SK-N-SH (cell line): ENCODE measurements around the gene IRF3. TPM values are rescaled to one million over a fixed set of nuclear protein-coding genes. Genes with fewer than 3 reads are reported as not detected.
A peak's percentile ranks its signal among the peaks of the same experiment; 100 is the strongest.

ENCODE experiments used
- CTCF ChIA-PET: fragments of 300-600, 350-600 bp; formaldehyde crosslinking; extraction: SDS; loops from one replicate; lab custom pipeline; 2021; lab: Yijun Ruan, JAX
- POLR2A ChIA-PET: fragments of 350-600 bp; sonication (Branson Sonifier 250); formaldehyde crosslinking; extraction: SDS; loops from one replicate; lab custom pipeline; 2020; ENCODE audit warnings: antibody characterized with exemption, inconsistent platforms; lab: Yijun Ruan, JAX
- DNase-seq: peaks from one replicate; pipeline ENCODE4 v3.0.0; 2012
- H2AFZ ChIP-seq: fragments of 200-600 bp; sonication (generic); 2 replicates; pipeline ENCODE4 v1.8.1; 2016; ENCODE audit warnings: antibody characterized with exemption, mild to moderate bottlenecking, low read depth
- H3F3A ChIP-seq: fragments of 200-600 bp; sonication (generic); replicated peaks from 2 replicates; pipeline ENCODE3; 2016; ENCODE audit warnings: antibody characterized with exemption, mild to moderate bottlenecking; ENCODE audit not compliant: insufficient read depth
- H3K27ac ChIP-seq, 2 experiments: fragments of 200-500 bp in 1 of 2; fragments of 200-600 bp in 1 of 2; sonication (Bioruptor generic) in 1 of 2; sonication (generic), shearing (Covaris generic) in 1 of 2; 2 replicates each; pipeline versions ENCODE4 v1.5.1 to v1.6.1; 2014 to 2016; ENCODE audit warnings: low read depth in 2 of 2, inconsistent platforms in 1 of 2, low read length in 1 of 2, mild to moderate bottlenecking in 1 of 2, mixed read lengths in 1 of 2
- H3K27me3 ChIP-seq: fragments of 200-600 bp; sonication (generic), shearing (Covaris generic); 2 replicates; pipeline ENCODE4 v1.6.1; 2016; ENCODE audit warnings: mixed run types; ENCODE audit not compliant: insufficient read depth
- H3K36me3 ChIP-seq, 2 experiments: fragments of 200-500 bp in 1 of 2; fragments of 200-600 bp in 1 of 2; sonication (Bioruptor generic) in 1 of 2; sonication (generic) in 1 of 2; replicated peaks in 1 of 2; 2 replicates each; pipeline versions ENCODE3 to v1.5.1; 2014 to 2016; ENCODE audit warnings: low read length in 1 of 2, mild to moderate bottlenecking in 1 of 2; ENCODE audit not compliant: insufficient read depth in 2 of 2, control insufficient read depth in 1 of 2
- H3K4me1 ChIP-seq, 2 experiments: fragments of 200-500 bp in 1 of 2; fragments of 200-600 bp in 1 of 2; sonication (Bioruptor generic) in 1 of 2; sonication (generic), shearing (Covaris generic) in 1 of 2; 2 replicates each; pipeline versions ENCODE4 v1.5.1 to v1.6.1; 2014 to 2016; ENCODE audit warnings: low read depth in 1 of 2, low read length in 1 of 2, mixed run types in 1 of 2; ENCODE audit not compliant: insufficient read depth in 2 of 2, control insufficient read depth in 1 of 2
- H3K4me2 ChIP-seq: fragments of 200-600 bp; sonication (generic), shearing (Covaris generic); 2 replicates; pipeline ENCODE4 v1.6.1; 2017; ENCODE audit warnings: mixed run types
- H3K4me3 ChIP-seq, 2 experiments: fragments of 200-500 bp in 1 of 2; fragments of 200-600 bp in 1 of 2; sonication (Bioruptor generic) in 1 of 2; sonication (generic), shearing (Covaris generic) in 1 of 2; 2 replicates each; pipeline versions ENCODE4 v1.5.1 to v1.8.1; 2014 to 2016; ENCODE audit warnings: low read depth in 2 of 2, inconsistent platforms in 1 of 2, low read length in 1 of 2, mild to moderate bottlenecking in 1 of 2, mixed read lengths in 1 of 2, moderate library complexity in 1 of 2
- H3K79me2 ChIP-seq: fragments of 200-600 bp; sonication (generic); 2 replicates; pipeline ENCODE4 v1.8.1; 2017; ENCODE audit warnings: mild to moderate bottlenecking; ENCODE audit not compliant: insufficient read depth
- H3K9ac ChIP-seq: fragments of 200-600 bp; sonication (generic); 2 replicates; pipeline ENCODE4 v1.6.1; 2017; ENCODE audit warnings: mixed run types
- H3K9me2 ChIP-seq: fragments of 200-600 bp; sonication (generic); 2 replicates; pipeline ENCODE4 v1.6.1; 2017; ENCODE audit warnings: mixed run types
- H3K9me3 ChIP-seq: fragments of 200-600 bp; sonication (generic); 2 replicates; pipeline ENCODE4 v1.6.1; 2017; ENCODE audit warnings: mixed run types, mild to moderate bottlenecking, moderate library complexity
- H4K20me1 ChIP-seq: fragments of 200-600 bp; sonication (generic); 2 replicates; pipeline ENCODE4 v1.6.1; 2017; ENCODE audit warnings: mild to moderate bottlenecking, mixed run types; ENCODE audit not compliant: insufficient read depth
- FOSL2 ChIP-seq: IDR thresholded peaks from 2 replicates; pipeline ENCODE4 v1.4.0; 2012; ENCODE audit warnings: low read depth, mild to moderate bottlenecking, moderate library complexity, borderline replicate concordance
- FOXJ3 ChIP-seq: sonication (generic); formaldehyde crosslinking; IDR thresholded peaks from 2 replicates; pipeline ENCODE4 v1.5.1; 2020; ENCODE audit warnings: mild to moderate bottlenecking, missing genetic modification reagents
- FOXM1 ChIP-seq: IDR thresholded peaks from 2 replicates; pipeline ENCODE4 v1.4.0; 2012; ENCODE audit warnings: low read depth, mild to moderate bottlenecking
- MEF2A ChIP-seq: IDR thresholded peaks from 2 replicates; pipeline ENCODE4 v1.4.0; 2012; ENCODE audit warnings: low read depth, borderline replicate concordance
- NFIC ChIP-seq: IDR thresholded peaks from 2 replicates; pipeline ENCODE4 v1.4.0; 2012; ENCODE audit warnings: borderline replicate concordance
- RAD21 ChIP-seq: IDR thresholded peaks from 2 replicates; pipeline ENCODE4 v1.6.1; 2012; ENCODE audit warnings: mild to moderate bottlenecking, low read length
- RCOR1 ChIP-seq: fragments of 150-350 bp; IDR thresholded peaks from 2 replicates; pipeline ENCODE4 v1.6.1; 2017; ENCODE audit warnings: antibody characterized with exemption, low read length
- RFX5 ChIP-seq: IDR thresholded peaks from 2 replicates; pipeline ENCODE4 v1.6.1; 2012; ENCODE audit warnings: mild to moderate bottlenecking, improper control_type of control experiment, low read length
- RXRA ChIP-seq: IDR thresholded peaks from 2 replicates; pipeline ENCODE4 v1.4.0; 2012; ENCODE audit warnings: low read depth, mild to moderate bottlenecking, borderline replicate concordance
- TAF1 ChIP-seq: IDR thresholded peaks from 2 replicates; pipeline ENCODE4 v1.6.1; 2012; ENCODE audit warnings: low read depth, mild to moderate bottlenecking, low read length, moderate library complexity, borderline replicate concordance
- YY1 ChIP-seq: IDR thresholded peaks from 2 replicates; pipeline ENCODE4 v1.4.0; 2012; ENCODE audit warnings: low read depth, mild to moderate bottlenecking
- WGBS: methylation state at CpG from one replicate; pipeline ENCODE4 v1.1.6; 2017; ENCODE audit warnings: low lambda C conversion rate; 5-methylcytosine and 5-hydroxymethylcytosine counted together
- polyA plus RNA-seq, 3 experiments: library from polyadenylated mRNA; depleted of rRNA; stranded (reverse); fragments of >200 nt; gene quantifications; 2 replicates each; pipeline ENCODE4 v1.2.3, GENCODE V29; 2012
- TF ChIP-seq, protein P1 (sequence below): IDR thresholded peaks from 2 replicates; pipeline ENCODE4 v1.4.0; 2012; ENCODE audit warnings: low read depth, borderline replicate concordance
- TF ChIP-seq, protein P2 (sequence below): IDR thresholded peaks from 2 replicates; pipeline ENCODE4 v1.4.0; 2012; ENCODE audit warnings: low read depth
- TF ChIP-seq, protein P3 (sequence below): fragments of 150-350 bp; IDR thresholded peaks from 2 replicates; pipeline ENCODE4 v1.6.1; 2017; ENCODE audit warnings: antibody characterized with exemption, low read length, low read depth, borderline replicate concordance
- TF ChIP-seq, protein P4 (sequence below): IDR thresholded peaks from 2 replicates; pipeline ENCODE4 v1.6.1; 2012; ENCODE audit warnings: mild to moderate bottlenecking, low read depth, low read length, moderate library complexity

IRF3 gene
- polyA plus RNA-seq, 1 of the 3 experiments (the other 2 are of a cell fraction): 112 TPM

DNA sequence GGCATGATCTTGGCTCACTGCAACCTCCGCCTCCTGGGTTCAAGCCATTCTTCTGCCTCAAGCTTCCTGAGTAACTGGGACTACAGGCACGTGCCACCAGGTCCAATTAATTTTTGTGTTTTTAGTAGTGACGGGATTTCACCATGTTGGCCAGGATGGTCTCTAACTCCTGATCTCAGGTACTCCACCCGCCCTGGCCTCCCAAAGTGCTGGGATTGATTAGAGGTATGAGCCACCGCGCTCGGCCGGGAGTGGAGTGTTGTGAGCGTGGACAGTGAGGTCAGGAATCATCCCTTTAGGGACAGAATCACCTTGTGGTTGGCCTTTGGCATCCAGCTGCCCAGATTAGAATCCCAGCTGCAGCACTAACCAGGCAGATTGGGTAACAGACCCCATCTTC, 36.0 kb downstream of the IRF3 start:
- DNase-seq: no peak
- no peaks in the 10 kb centered on the region for H3K27me3 ChIP-seq
- no peak overlapping the region for H3K9ac ChIP-seq
- no peak overlapping the region for H3K4me2 ChIP-seq
- peaks cover 7 to 10% of the 10 kb centered on the region in 2 experiments; a peak in 3 of 4 replicates for H3K4me1 ChIP-seq
- no peaks in the 10 kb centered on the region for H3K9me3 ChIP-seq
- POLR2A ChIA-PET: no interaction called here
- no peaks in the 10 kb centered on the region for H3K9me2 ChIP-seq
- TF ChIP-seq RCOR1: no peak
- TF ChIP-seq FOSL2: no peak
- no peak for TF ChIP-seq FOXJ3
- no peak for TF ChIP-seq FOXM1
- TF ChIP-seq, protein P1, sequence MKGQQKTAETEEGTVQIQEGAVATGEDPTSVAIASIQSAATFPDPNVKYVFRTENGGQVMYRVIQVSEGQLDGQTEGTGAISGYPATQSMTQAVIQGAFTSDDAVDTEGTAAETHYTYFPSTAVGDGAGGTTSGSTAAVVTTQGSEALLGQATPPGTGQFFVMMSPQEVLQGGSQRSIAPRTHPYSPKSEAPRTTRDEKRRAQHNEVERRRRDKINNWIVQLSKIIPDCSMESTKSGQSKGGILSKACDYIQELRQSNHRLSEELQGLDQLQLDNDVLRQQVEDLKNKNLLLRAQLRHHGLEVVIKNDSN: no peak
- TF ChIP-seq RXRA: no peak
- TF ChIP-seq RAD21: no peak
- TF ChIP-seq, protein P2, sequence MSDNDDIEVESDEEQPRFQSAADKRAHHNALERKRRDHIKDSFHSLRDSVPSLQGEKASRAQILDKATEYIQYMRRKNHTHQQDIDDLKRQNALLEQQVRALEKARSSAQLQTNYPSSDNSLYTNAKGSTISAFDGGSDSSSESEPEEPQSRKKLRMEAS: no peak
- H2AFZ ChIP-seq: no peak overlapping the region
- CTCF ChIA-PET: interaction anchor here (0.9 to 1.9 kb wide), 3 partner anchors 42 to 127 kb away, joined by 3 to 9 read pairs (median 4); no protein-coding TSS in a partner anchor
- H3F3A ChIP-seq: peaks cover 14% of the 10 kb centered on the region
- no peak overlapping the region for H3K4me3 ChIP-seq
- peaks cover 2 to 26% of the 10 kb centered on the region in 2 experiments for H3K36me3 ChIP-seq
- WGBS: 97% methylated on average over 9 of the region's 9 CpGs
- H3K27ac ChIP-seq: peak overlapping the region in 1 of 2 experiments; percentile 78; a peak in 1 of 4 replicates
- H3K79me2 ChIP-seq: 0 out of 2 replicates have a peak, but pooled peaks cover 2% of the 10 kb centered on the region
- H4K20me1 ChIP-seq: no peaks in the 10 kb centered on the region; the same call in 1 of the 2 replicates

DNA sequence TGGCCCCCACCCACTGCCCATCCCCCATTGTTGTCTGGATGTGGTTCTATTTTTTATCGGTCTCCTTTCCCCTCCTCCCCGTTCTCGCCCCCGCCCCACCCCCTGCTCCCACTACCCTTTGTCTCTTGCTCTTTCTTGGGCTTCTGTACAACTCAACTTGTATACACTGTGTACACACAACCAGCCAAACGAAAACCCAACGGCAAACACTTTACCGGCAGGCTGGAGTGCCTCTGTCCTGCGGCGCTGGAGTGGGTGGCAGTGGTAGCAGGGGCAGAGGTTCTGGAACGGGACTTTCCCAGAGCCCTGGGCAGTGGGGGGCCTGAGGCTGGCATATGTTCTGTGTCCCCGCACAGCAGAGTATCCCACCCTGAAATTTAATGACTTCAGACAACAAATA, 39.4 kb downstream of the IRF3 start:
- H2AFZ ChIP-seq: no peak overlapping the region
- ChIA-PET POLR2A (interaction anchor here (0.6 kb wide), 1 partner anchor 657 kb away, joined by 3 read pairs; no protein-coding TSS in a partner anchor), CTCF (no interaction called here)
- H3K9me2 ChIP-seq: no peaks in the 10 kb centered on the region
- H3K9me3 ChIP-seq: no peaks in the 10 kb centered on the region
- H3K27me3 ChIP-seq: no peaks in the 10 kb centered on the region
- WGBS: 91% methylated on average over 11 of the region's 11 CpGs
- H3K79me2 ChIP-seq: 0 out of 2 replicates have a peak, but pooled peaks cover 2% of the 10 kb centered on the region
- no peak overlapping the region for H3K4me3 ChIP-seq
- peaks cover 6 to 7% of the 10 kb centered on the region in 2 experiments; a peak in 3 of 4 replicates for H3K4me1 ChIP-seq
- no peak for DNase-seq
- H3K27ac ChIP-seq: no peak overlapping the region
- no peak overlapping the region for H3K9ac ChIP-seq
- no peak for TF ChIP-seq FOXJ3
- no peak for TF ChIP-seq RCOR1
- TF ChIP-seq NFIC: no peak
- no peak for TF ChIP-seq MEF2A
- no peak for TF ChIP-seq TAF1
- TF ChIP-seq, protein P3, sequence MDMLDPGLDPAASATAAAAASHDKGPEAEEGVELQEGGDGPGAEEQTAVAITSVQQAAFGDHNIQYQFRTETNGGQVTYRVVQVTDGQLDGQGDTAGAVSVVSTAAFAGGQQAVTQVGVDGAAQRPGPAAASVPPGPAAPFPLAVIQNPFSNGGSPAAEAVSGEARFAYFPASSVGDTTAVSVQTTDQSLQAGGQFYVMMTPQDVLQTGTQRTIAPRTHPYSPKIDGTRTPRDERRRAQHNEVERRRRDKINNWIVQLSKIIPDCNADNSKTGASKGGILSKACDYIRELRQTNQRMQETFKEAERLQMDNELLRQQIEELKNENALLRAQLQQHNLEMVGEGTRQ: no peak
- no peak for TF ChIP-seq YY1
- TF ChIP-seq, protein P4, sequence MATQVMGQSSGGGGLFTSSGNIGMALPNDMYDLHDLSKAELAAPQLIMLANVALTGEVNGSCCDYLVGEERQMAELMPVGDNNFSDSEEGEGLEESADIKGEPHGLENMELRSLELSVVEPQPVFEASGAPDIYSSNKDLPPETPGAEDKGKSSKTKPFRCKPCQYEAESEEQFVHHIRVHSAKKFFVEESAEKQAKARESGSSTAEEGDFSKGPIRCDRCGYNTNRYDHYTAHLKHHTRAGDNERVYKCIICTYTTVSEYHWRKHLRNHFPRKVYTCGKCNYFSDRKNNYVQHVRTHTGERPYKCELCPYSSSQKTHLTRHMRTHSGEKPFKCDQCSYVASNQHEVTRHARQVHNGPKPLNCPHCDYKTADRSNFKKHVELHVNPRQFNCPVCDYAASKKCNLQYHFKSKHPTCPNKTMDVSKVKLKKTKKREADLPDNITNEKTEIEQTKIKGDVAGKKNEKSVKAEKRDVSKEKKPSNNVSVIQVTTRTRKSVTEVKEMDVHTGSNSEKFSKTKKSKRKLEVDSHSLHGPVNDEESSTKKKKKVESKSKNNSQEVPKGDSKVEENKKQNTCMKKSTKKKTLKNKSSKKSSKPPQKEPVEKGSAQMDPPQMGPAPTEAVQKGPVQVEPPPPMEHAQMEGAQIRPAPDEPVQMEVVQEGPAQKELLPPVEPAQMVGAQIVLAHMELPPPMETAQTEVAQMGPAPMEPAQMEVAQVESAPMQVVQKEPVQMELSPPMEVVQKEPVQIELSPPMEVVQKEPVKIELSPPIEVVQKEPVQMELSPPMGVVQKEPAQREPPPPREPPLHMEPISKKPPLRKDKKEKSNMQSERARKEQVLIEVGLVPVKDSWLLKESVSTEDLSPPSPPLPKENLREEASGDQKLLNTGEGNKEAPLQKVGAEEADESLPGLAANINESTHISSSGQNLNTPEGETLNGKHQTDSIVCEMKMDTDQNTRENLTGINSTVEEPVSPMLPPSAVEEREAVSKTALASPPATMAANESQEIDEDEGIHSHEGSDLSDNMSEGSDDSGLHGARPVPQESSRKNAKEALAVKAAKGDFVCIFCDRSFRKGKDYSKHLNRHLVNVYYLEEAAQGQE: no peak
- no peak for TF ChIP-seq RFX5
- no peak for TF ChIP-seq RAD21
- TF ChIP-seq, protein P2: no peak
- H3F3A ChIP-seq: peaks cover 14% of the 10 kb centered on the region
- H3K36me3 ChIP-seq: peaks cover 12 to 26% of the 10 kb centered on the region in 2 experiments
- no peak overlapping the region for H3K4me2 ChIP-seq
- H4K20me1 ChIP-seq: peaks cover 3% of the 10 kb centered on the region; the same call in 1 of the 2 replicates
